SK-N-SH (cell line): ENCODE results near the gene ARHGAP26. TPM values are rescaled to one million over a fixed set of nuclear protein-coding genes. Genes with fewer than 3 reads are reported as not detected.

Experiments used
- CTCF ChIA-PET: fragments of 300-600, 350-600 bp; formaldehyde crosslinking; extraction: SDS; loops from one replicate; lab custom pipeline; 2021; lab: Yijun Ruan, JAX
- POLR2A ChIA-PET: fragments of 350-600 bp; sonication (Branson Sonifier 250); formaldehyde crosslinking; extraction: SDS; loops from one replicate; lab custom pipeline; 2020; ENCODE audit warnings: antibody characterized with exemption, inconsistent platforms; lab: Yijun Ruan, JAX
- DNase-seq: peaks from one replicate; pipeline ENCODE4 v3.0.0; 2012
- H2AFZ ChIP-seq: fragments of 200-600 bp; sonication (generic); 2 replicates; pipeline ENCODE4 v1.8.1; 2016; ENCODE audit warnings: antibody characterized with exemption, mild to moderate bottlenecking, low read depth
- H3F3A ChIP-seq: fragments of 200-600 bp; sonication (generic); replicated peaks from 2 replicates; pipeline ENCODE3; 2016; ENCODE audit warnings: antibody characterized with exemption, mild to moderate bottlenecking; ENCODE audit not compliant: insufficient read depth
- H3K27ac ChIP-seq, 2 experiments: fragments of 200-500 bp in 1 of 2; fragments of 200-600 bp in 1 of 2; sonication (Bioruptor generic) in 1 of 2; sonication (generic), shearing (Covaris generic) in 1 of 2; 2 replicates each; pipeline versions ENCODE4 v1.5.1 to v1.6.1; 2014 to 2016; ENCODE audit warnings: low read depth in 2 of 2, inconsistent platforms in 1 of 2, low read length in 1 of 2, mild to moderate bottlenecking in 1 of 2, mixed read lengths in 1 of 2
- H3K27me3 ChIP-seq: fragments of 200-600 bp; sonication (generic), shearing (Covaris generic); 2 replicates; pipeline ENCODE4 v1.6.1; 2016; ENCODE audit warnings: mixed run types; ENCODE audit not compliant: insufficient read depth
- H3K36me3 ChIP-seq, 2 experiments: fragments of 200-500 bp in 1 of 2; fragments of 200-600 bp in 1 of 2; sonication (Bioruptor generic) in 1 of 2; sonication (generic) in 1 of 2; replicated peaks in 1 of 2; 2 replicates each; pipeline versions ENCODE3 to v1.5.1; 2014 to 2016; ENCODE audit warnings: low read length in 1 of 2, mild to moderate bottlenecking in 1 of 2; ENCODE audit not compliant: insufficient read depth in 2 of 2, control insufficient read depth in 1 of 2
- H3K4me1 ChIP-seq, 2 experiments: fragments of 200-500 bp in 1 of 2; fragments of 200-600 bp in 1 of 2; sonication (Bioruptor generic) in 1 of 2; sonication (generic), shearing (Covaris generic) in 1 of 2; 2 replicates each; pipeline versions ENCODE4 v1.5.1 to v1.6.1; 2014 to 2016; ENCODE audit warnings: low read depth in 1 of 2, low read length in 1 of 2, mixed run types in 1 of 2; ENCODE audit not compliant: insufficient read depth in 2 of 2, control insufficient read depth in 1 of 2
- H3K4me2 ChIP-seq: fragments of 200-600 bp; sonication (generic), shearing (Covaris generic); 2 replicates; pipeline ENCODE4 v1.6.1; 2017; ENCODE audit warnings: mixed run types
- H3K4me3 ChIP-seq, 2 experiments: fragments of 200-500 bp in 1 of 2; fragments of 200-600 bp in 1 of 2; sonication (Bioruptor generic) in 1 of 2; sonication (generic), shearing (Covaris generic) in 1 of 2; 2 replicates each; pipeline versions ENCODE4 v1.5.1 to v1.8.1; 2014 to 2016; ENCODE audit warnings: low read depth in 2 of 2, inconsistent platforms in 1 of 2, low read length in 1 of 2, mild to moderate bottlenecking in 1 of 2, mixed read lengths in 1 of 2, moderate library complexity in 1 of 2
- H3K79me2 ChIP-seq: fragments of 200-600 bp; sonication (generic); 2 replicates; pipeline ENCODE4 v1.8.1; 2017; ENCODE audit warnings: mild to moderate bottlenecking; ENCODE audit not compliant: insufficient read depth
- H3K9ac ChIP-seq: fragments of 200-600 bp; sonication (generic); 2 replicates; pipeline ENCODE4 v1.6.1; 2017; ENCODE audit warnings: mixed run types
- H3K9me2 ChIP-seq: fragments of 200-600 bp; sonication (generic); 2 replicates; pipeline ENCODE4 v1.6.1; 2017; ENCODE audit warnings: mixed run types
- H3K9me3 ChIP-seq: fragments of 200-600 bp; sonication (generic); 2 replicates; pipeline ENCODE4 v1.6.1; 2017; ENCODE audit warnings: mixed run types, mild to moderate bottlenecking, moderate library complexity
- H4K20me1 ChIP-seq: fragments of 200-600 bp; sonication (generic); 2 replicates; pipeline ENCODE4 v1.6.1; 2017; ENCODE audit warnings: mild to moderate bottlenecking, mixed run types; ENCODE audit not compliant: insufficient read depth
- ELF1 ChIP-seq: IDR thresholded peaks from 2 replicates; pipeline ENCODE4 v1.4.0; 2012
- EZH2phosphoT487 ChIP-seq: fragments of 200-600 bp; sonication (generic); IDR thresholded peaks from 2 replicates; pipeline ENCODE4 v1.6.1; 2017; ENCODE audit warnings: low read depth, mixed run types, mild to moderate bottlenecking, antibody characterized with exemption, moderate library complexity, borderline replicate concordance
- FOXJ3 ChIP-seq: sonication (generic); formaldehyde crosslinking; IDR thresholded peaks from 2 replicates; pipeline ENCODE4 v1.5.1; 2020; ENCODE audit warnings: mild to moderate bottlenecking, missing genetic modification reagents
- NFIC ChIP-seq: IDR thresholded peaks from 2 replicates; pipeline ENCODE4 v1.4.0; 2012; ENCODE audit warnings: borderline replicate concordance
- NRF1 ChIP-seq: IDR thresholded peaks from 2 replicates; pipeline ENCODE4 v1.6.1; 2012; ENCODE audit warnings: low read depth, mild to moderate bottlenecking, low read length
- PBX3 ChIP-seq: IDR thresholded peaks from 2 replicates; pipeline ENCODE4; 2012
- POLR2AphosphoS5 ChIP-seq: IDR thresholded peaks from 2 replicates; pipeline ENCODE4 v1.6.1; 2012; ENCODE audit warnings: low read depth, low read length
- RAD21 ChIP-seq: IDR thresholded peaks from 2 replicates; pipeline ENCODE4 v1.6.1; 2012; ENCODE audit warnings: mild to moderate bottlenecking, low read length
- RFX5 ChIP-seq: IDR thresholded peaks from 2 replicates; pipeline ENCODE4 v1.6.1; 2012; ENCODE audit warnings: mild to moderate bottlenecking, improper control_type of control experiment, low read length
- TCF12 ChIP-seq: IDR thresholded peaks from 2 replicates; pipeline ENCODE4 v1.4.0; 2012
- USF2 ChIP-seq: fragments of 150-350 bp; IDR thresholded peaks from 2 replicates; pipeline ENCODE4 v1.6.1; 2017; ENCODE audit warnings: antibody characterized with exemption, low read length, low read depth, borderline replicate concordance
- YY1 ChIP-seq: IDR thresholded peaks from 2 replicates; pipeline ENCODE4 v1.4.0; 2012; ENCODE audit warnings: low read depth, mild to moderate bottlenecking
- ZBTB33 ChIP-seq: IDR thresholded peaks from 2 replicates; pipeline ENCODE4 v1.4.0; 2012; ENCODE audit warnings: low read depth, borderline replicate concordance
- WGBS: methylation state at CpG from one replicate; pipeline ENCODE4 v1.1.6; 2017; ENCODE audit warnings: low lambda C conversion rate; 5-methylcytosine and 5-hydroxymethylcytosine counted together
- polyA plus RNA-seq, 3 experiments: library from polyadenylated mRNA; depleted of rRNA; stranded (reverse); fragments of >200 nt; gene quantifications; 2 replicates each; pipeline ENCODE4 v1.2.3, GENCODE V29; 2012

ARHGAP26 gene
- polyA plus RNA-seq, 1 of the 3 experiments (the other 2 are of a cell fraction): 6.1 TPM

GRCh38 chr5:143234162-143234842 is 464.1 kb downstream of the ARHGAP26 start:
- no peaks in the 10 kb centered on the region for H3K36me3 ChIP-seq
- H3K9me3 ChIP-seq: no peaks in the 10 kb centered on the region
- no peaks in the 10 kb centered on the region for H3K27me3 ChIP-seq
- H2AFZ ChIP-seq: no peak overlapping the region
- no peaks in the 10 kb centered on the region for H3K79me2 ChIP-seq
- ChIA-PET POLR2A (no interaction called here), CTCF (no interaction called here)
- H3K9ac ChIP-seq: no peak overlapping the region
- H3K9me2 ChIP-seq: no peaks in the 10 kb centered on the region
- no peak overlapping the region for H3K27ac ChIP-seq
- no peak for DNase-seq
- H3K4me3 ChIP-seq: no peak overlapping the region
- no peaks in the 10 kb centered on the region for H4K20me1 ChIP-seq
- H3K4me1 ChIP-seq: peaks cover 5 to 7% of the 10 kb centered on the region in 2 experiments; a peak in 1 of 4 replicates
- no peak overlapping the region for H3K4me2 ChIP-seq
- 87% methylated on average over 9 of the region's 9 CpGs for WGBS
- no peaks in the 10 kb centered on the region for H3F3A ChIP-seq
- TF ChIP-seq POLR2AphosphoS5 (no peak), EZH2phosphoT487 (no peak), RAD21 (no peak), NRF1 (no peak), USF2 (no peak), YY1 (no peak), ZBTB33 (no peak), FOXJ3 (CRISPR knock-in tag) (no peak), RFX5 (no peak), NFIC (no peak)

- Histone ChIP-seq H4K20me1 (no peaks in the 10 kb centered on the region), H3K27me3 (no peaks in the 10 kb centered on the region), H3K36me3 (no peaks in the 10 kb centered on the region), H3K9ac (no peak overlapping the region), H3K4me3 (no peak overlapping the region), H3K4me2 (0 out of 2 replicates have a peak overlapping the region, but pooled peaks have one; percentile 6), H3K9me3 (no peaks in the 10 kb centered on the region), H3K4me1 (0 out of 4 replicates have a peak, but pooled peaks cover 0 to 7% of the 10 kb centered on the region in 2 experiments), H3K79me2 (no peaks in the 10 kb centered on the region), H3K27ac (peak overlapping the region in 1 of 2 experiments; percentile 50; a peak in 2 of 4 replicates), H3F3A (no peaks in the 10 kb centered on the region), H3K9me2 (no peaks in the 10 kb centered on the region), H2AFZ (no peak overlapping the region)
- ChIA-PET CTCF (no interaction called here), POLR2A (no interaction called here)
- peak; percentile 57 for TF ChIP-seq PBX3
- TF ChIP-seq TCF12: peak; percentile 35; the same call in 1 of the 2 replicates
- TF ChIP-seq ELF1: no peak
- WGBS: 69% methylated on average over 2 of the region's 3 CpGs
- no peak for DNase-seq
Observed at GRCh38 chr5:143235423-143235822, 465.2 kb downstream of the ARHGAP26 start.
